Small intestine (tissue), 7 donors: Measurements from ENCODE around the gene UNC119B. TPM values are rescaled to one million over a fixed set of nuclear protein-coding genes. Genes with fewer than 3 reads are reported as not detected.
A peak's percentile ranks its signal among the peaks of the same experiment; 100 is the strongest.
"Not testable (repeated sequence)": the region's sequence is repeated elsewhere in the genome, so short reads cannot be mapped to it uniquely, and the experiment has no call there.

Source experiments
- DNase-seq, 2 donors: peaks; one replicate each; pipeline versions ENCODE4 v3.0.0 to v3.0.0-alpha.2; 2013
- FAIRE-seq: peaks from 2 replicates; lab custom pipeline; 2012; peaks lifted over from hg19 to GRCh38; lab: Jason Lieb, UNC
- H3K27ac ChIP-seq, 3 donors: one replicate each; pipeline ENCODE4 v1.5.1; 2013; ENCODE audit warnings: low read length in 2 of 3, mild to moderate bottlenecking in 2 of 3, control low read depth in 1 of 3, inconsistent platforms in 1 of 3, low read depth in 1 of 3, moderate library complexity in 1 of 3
- H3K27me3 ChIP-seq, 3 donors: one replicate each; pipeline ENCODE4 v1.6.1; 2013; ENCODE audit warnings: low read length in 3 of 3, inconsistent platforms in 1 of 3; ENCODE audit not compliant: control insufficient read depth in 3 of 3, insufficient read depth in 3 of 3
- H3K36me3 ChIP-seq, 3 donors: one replicate each; pipeline ENCODE4 v1.6.1; 2013; ENCODE audit warnings: low read length in 3 of 3, inconsistent platforms in 1 of 3, low read depth in 1 of 3, mild to moderate bottlenecking in 1 of 3, moderate library complexity in 1 of 3; ENCODE audit not compliant: control insufficient read depth in 3 of 3, insufficient read depth in 2 of 3
- H3K4me1 ChIP-seq, 3 donors: one replicate each; pipeline ENCODE4 v1.6.1; 2013; ENCODE audit warnings: low read length in 2 of 3, inconsistent platforms in 1 of 3, low read depth in 1 of 3, mild to moderate bottlenecking in 1 of 3, moderate library complexity in 1 of 3; ENCODE audit not compliant: control insufficient read depth in 3 of 3, insufficient read depth in 2 of 3
- H3K4me3 ChIP-seq, 3 donors: one replicate each; pipeline ENCODE4 v1.5.1; 2013; ENCODE audit warnings: low read length in 3 of 3, control low read depth in 1 of 3, inconsistent platforms in 1 of 3, low read depth in 1 of 3, mild to moderate bottlenecking in 1 of 3, moderate library complexity in 1 of 3
- H3K9me3 ChIP-seq, 2 donors: one replicate each; pipeline ENCODE4 v1.6.1; 2013; ENCODE audit warnings: low read depth in 1 of 2, low read length in 1 of 2; ENCODE audit not compliant: control insufficient read depth in 2 of 2, insufficient read depth in 1 of 2
- WGBS, 3 donors: extraction: QIAGEN DNeasy Blood & Tissue Kit; methylation state at CpG; one replicate each; pipeline ENCODE4 v1.1.7; 2013; 5-methylcytosine and 5-hydroxymethylcytosine counted together
- polyA plus RNA-seq, 4 donors: library from polyadenylated mRNA; stranded (reverse) in 3 of 4; unstranded in 1 of 4; fragments of 200-250 nt in 3 of 4; fragments of 120-200 nt in 1 of 4; gene quantifications; one replicate each; pipeline versions ENCODE4 v1.2.1 to v1.2.3, GENCODE V29; 2013
- donor health status: healthy with polysubstance abuse.
- donor health status: control.
- donor health status: control.
- donor health status: Bipolar disorder and iron deficiency.
- donor health status: healthy.

UNC119B gene
- polyA plus RNA-seq, 4 donors: 6.9 to 21.3 (median 13.9) TPM

DNA sequence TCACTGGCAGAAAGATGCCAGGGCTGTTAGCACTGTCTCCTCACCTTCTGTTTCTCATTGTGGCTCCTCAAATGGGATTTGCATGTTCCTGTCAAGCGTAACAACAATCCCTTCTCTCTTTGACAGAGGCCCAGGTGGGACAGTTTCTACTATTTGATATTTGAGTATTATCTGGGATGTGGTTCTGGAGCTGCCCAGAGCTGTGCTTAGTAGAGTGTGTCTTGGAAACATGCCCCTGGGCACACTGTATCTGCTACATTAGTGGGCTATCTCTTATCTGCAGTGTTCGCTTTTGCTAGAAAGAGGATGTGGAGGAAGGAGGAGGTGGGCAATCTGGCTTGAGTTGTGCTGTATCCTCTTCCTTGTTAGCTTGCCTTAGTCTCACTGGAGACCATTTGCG lies 11.6 kb downstream of the UNC119B start:
- FAIRE-seq (no peak), DNase-seq (no peak)
- H3K4me1 ChIP-seq: peaks cover 8 to 48% (median 12%) of the 10 kb centered on the region in 3 donors

DNA sequence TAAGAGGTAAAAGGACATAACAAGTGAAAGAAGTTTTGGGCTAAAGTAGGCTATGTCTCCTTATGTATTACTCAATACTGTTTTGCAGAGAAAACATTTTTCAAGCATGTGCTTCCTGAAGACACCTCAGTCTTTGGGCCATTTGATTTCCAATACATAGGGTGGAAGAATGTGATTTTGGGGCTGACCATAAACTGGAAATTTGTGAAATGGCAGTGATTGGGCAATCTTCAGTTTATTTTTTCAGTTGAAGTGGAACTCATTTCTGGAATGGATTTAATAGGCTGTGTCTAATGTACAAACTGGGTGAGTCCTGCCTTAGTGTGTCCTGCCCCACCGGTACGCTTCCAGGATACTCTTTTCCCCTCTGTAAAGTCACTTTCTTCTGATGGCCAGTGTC lies 12.5 kb downstream of the UNC119B start:
- Histone ChIP-seq H3K9me3 (no peaks in the 10 kb centered on the region), H3K4me1 (peaks cover 8 to 51% (median 12%) of the 10 kb centered on the region in 3 donors), H3K36me3 (peaks cover 6 to 62% (median 17%) of the 10 kb centered on the region in 3 donors), H3K27ac (no peak overlapping the region), H3K4me3 (no peak overlapping the region), H3K27me3 (no peaks in the 10 kb centered on the region)
- 97 to 100% (median 98%) methylated on average over 2 of the region's 2 CpGs for WGBS, 3 donors
- no peak for FAIRE-seq
- no peak for DNase-seq

More for the DNA sequence above, 11.6 kb downstream of the UNC119B start:
- Histone ChIP-seq H3K27me3 (no peaks in the 10 kb centered on the region), H3K36me3 (peaks cover 6 to 64% (median 18%) of the 10 kb centered on the region in 3 donors), H3K27ac (no peak overlapping the region), H3K9me3 (no peaks in the 10 kb centered on the region), H3K4me3 (no peak overlapping the region)
- WGBS, 3 donors: 90 to 96% (median 91%) methylated on average over 3 of the region's 3 CpGs

DNA sequence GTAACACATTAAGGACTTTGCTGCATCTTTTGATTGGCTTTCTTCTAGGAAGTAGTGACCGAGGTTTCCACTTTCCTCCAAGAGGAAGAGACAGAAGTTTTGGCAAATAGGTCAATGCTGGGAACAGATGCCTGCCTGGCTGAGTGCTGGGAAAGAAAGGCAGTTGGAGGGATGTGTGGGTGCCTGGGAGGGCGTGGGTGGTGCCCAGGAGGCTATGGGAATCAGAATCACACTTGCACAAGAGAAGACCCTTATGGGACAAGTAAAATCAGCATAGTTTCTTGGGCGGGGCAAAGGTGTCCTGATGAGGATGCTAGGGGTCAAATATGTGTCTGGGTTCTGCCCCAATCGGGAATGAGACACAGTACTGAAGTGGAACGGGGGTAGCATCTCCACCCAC lies 14.5 kb downstream of the UNC119B start:
- peaks cover 5 to 34% (median 9%) of the 10 kb centered on the region in 3 donors for H3K4me1 ChIP-seq
- FAIRE-seq (no peak), DNase-seq (no peak)
- 66 to 70% (median 66%) methylated on average over 5 of the region's 5 CpGs for WGBS, 3 donors
- no peaks in the 10 kb centered on the region for H3K9me3 ChIP-seq
- H3K27me3 ChIP-seq: no peaks in the 10 kb centered on the region
- H3K4me3 ChIP-seq: no peak overlapping the region
- peaks cover 13 to 66% (median 14%) of the 10 kb centered on the region in 3 donors for H3K36me3 ChIP-seq
- no peak overlapping the region for H3K27ac ChIP-seq

DNA sequence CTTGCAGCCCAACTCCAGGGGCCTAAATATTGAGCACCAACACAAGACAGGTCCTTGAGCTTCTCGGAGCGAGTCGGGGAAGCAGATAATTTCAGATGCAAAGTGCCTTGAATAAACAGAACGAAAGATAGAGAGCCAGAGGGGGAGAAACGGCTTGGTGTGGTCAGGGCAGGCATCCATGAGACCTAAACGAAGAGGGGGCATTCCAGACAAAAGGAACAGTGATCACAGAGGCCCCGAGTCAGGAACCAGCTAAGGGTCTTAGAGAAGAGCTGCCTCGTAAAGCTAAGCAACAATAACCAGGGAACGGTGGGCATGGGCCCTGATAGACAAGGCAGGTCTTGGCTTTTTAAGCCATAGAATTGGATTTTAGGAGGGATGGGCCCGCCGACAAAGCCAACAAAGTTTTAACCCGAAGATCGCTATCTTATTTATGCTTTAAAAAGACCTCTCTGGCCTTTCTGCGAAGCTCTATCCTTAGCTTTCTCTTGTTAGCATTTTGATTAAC lies 14.9 kb downstream of the UNC119B start:
- peak overlapping the region in 1 of 3 donors; percentile 81 for H3K4me3 ChIP-seq
- WGBS, 3 donors: 12 to 25% (median 24%) methylated on average over 14 of the region's 14 CpGs
- H3K27me3 ChIP-seq: no peaks in the 10 kb centered on the region
- no peaks in the 10 kb centered on the region for H3K9me3 ChIP-seq
- H3K27ac ChIP-seq: peak overlapping the region in 2 of 3 donors; percentile 40 to 45
- DNase-seq (no peak), FAIRE-seq (no peak)
- peaks cover 11 to 66% (median 14%) of the 10 kb centered on the region in 3 donors for H3K36me3 ChIP-seq
- H3K4me1 ChIP-seq: peaks cover under 1 to 29% (median 7%) of the 10 kb centered on the region in 3 donors

DNA sequence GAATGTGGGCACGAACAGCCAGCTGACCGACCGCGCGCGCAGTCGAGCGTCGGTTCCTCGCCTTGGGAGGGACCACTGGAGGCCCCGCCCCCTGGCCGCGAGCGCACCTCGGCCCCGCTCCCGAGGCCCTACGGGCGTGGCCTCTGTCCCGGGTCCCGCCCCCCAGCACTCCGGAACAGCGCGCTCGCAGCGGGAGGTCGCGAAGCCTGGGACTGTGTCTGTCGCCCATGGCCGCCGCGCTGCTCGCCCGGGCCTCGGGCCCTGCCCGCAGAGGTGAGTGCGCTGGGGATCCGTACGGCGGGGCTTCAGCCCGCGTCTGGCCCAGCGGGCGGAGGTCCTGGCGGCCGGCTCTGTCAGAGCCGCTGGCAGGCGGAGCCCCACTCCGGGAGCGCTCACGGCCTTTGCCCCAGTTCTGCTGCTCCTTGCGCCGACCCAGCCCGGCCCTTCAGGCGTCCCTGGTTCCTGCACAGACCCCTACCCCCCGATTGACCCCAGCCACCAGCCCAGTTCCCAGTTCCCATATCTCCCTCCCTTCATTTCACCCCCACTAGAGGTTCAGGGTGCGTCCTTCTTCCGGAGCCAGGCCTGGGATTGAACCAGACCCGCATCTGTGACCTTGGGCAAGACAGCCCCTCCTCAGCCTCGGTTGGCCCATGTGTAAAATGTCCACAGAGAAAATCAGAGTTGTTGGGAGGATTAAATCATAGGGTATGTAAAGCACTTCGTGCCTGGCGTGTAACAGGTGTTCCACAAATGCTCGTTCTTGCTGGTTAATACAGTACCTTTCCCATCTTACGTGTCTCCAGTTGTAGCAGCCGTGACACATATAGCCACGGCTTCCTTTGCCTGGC lies 15.6 kb downstream of the UNC119B start, which contains the start of gene ACADS:
Gene ACADS, plus strand, starts transcription at position 168 of the 851 bp plus-strand sequence. Its CDS starts 60 bp downstream, at position 228.
- H3K27me3 ChIP-seq: no peaks in the 10 kb centered on the region
- H3K9me3 ChIP-seq: no peaks in the 10 kb centered on the region
- DNase-seq (peak; percentile 93 to 97), FAIRE-seq (no peak)
- H3K4me1 ChIP-seq: peaks cover 0 to 22% (median 4%) of the 10 kb centered on the region in 3 donors
- peaks cover 11 to 67% (median 15%) of the 10 kb centered on the region in 3 donors for H3K36me3 ChIP-seq
- 2 to 6% (median 5%) methylated on average over 59 to 66 of the region's 66 CpGs for WGBS, 3 donors
- peak within 1 kb of the TSS; percentile 75 to 86 (median 85) for H3K27ac ChIP-seq
- peak within 1 kb of the TSS; percentile 73 to 81 (median 76) for H3K4me3 ChIP-seq

DNA sequence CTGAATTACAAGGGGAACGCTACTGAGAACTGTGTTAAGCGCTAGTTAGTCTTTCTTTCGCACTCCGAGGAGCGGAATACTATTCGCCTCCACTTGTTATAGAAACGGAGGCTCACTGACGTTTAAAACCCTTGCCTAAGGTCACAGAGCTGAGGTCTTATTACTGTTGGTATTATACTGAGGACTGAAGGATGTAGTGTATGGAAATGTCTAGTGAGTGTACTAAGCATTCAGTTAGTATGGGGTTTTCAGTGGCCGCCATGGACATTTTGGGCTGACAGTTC lies 16.2 kb downstream of the UNC119B start:
- no peaks in the 10 kb centered on the region for H3K27me3 ChIP-seq
- peaks cover 0 to 17% (median 4%) of the 10 kb centered on the region in 3 donors for H3K4me1 ChIP-seq
- H3K9me3 ChIP-seq: peaks cover 0 to 2% of the 10 kb centered on the region in 2 donors
- peak overlapping the region; percentile 73 to 81 (median 76) for H3K4me3 ChIP-seq
- H3K27ac ChIP-seq: peak overlapping the region; percentile 75 to 86 (median 85)
- WGBS, 3 donors: 27 to 66% (median 48%) methylated on average over 9 of the region's 9 CpGs
- FAIRE-seq: no peak
- H3K36me3 ChIP-seq: peaks cover 11 to 66% (median 11%) of the 10 kb centered on the region in 3 donors
- DNase-seq: no peak

DNA sequence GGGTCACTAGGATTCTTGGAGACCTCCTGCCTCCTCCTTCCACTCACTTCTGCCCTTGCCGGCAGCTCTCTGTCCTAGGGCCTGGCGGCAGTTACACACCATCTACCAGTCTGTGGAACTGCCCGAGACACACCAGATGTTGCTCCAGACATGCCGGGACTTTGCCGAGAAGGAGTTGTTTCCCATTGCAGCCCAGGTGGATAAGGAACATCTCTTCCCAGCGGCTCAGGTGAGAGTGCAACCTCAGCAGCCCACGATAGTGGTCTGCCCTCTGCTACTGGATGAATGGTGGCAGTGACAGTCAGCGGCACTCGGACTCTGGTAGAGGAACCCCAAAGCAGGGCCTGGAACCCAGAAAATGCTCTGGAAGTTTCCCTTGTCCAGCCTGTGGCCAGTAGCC lies 16.7 kb downstream of the UNC119B start:
- 11 to 72% (median 37%) methylated on average over 9 of the region's 9 CpGs for WGBS, 3 donors

DNA sequence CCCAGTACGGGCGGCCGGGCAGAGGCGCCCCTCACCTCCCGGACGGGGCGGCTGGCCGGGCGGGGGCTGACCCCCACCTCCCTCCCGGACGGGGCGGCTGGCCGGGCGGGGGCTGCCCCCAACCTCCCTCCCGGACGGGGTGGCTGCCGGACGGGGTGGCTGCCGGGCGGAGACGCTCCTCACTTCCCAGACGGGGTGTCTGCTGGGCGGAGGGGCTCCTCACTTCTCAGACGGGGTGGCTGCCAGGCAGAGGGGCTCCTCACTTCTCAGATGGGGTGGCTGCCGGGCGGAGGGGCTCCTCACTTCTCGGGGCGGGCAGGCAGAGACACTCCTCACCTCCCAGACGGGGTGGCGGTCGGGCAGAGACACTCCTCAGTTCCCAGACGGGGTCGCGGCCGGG lies 21.9 kb downstream of the UNC119B start:
- DNase-seq, H3K27me3 ChIP-seq, H3K4me3 ChIP-seq, H3K9me3 ChIP-seq, H3K27ac ChIP-seq, H3K4me1 ChIP-seq, FAIRE-seq: not testable (repeated sequence)
- peaks cover 6 to 66% (median 18%) of the 10 kb centered on the region in 3 donors for H3K36me3 ChIP-seq
- 97 to 98% (median 97%) methylated on average over 22 to 35 of the region's 35 CpGs for WGBS, 3 donors

More for the DNA sequence above, 16.7 kb downstream of the UNC119B start:
- H3K4me1 ChIP-seq: peaks cover 0 to 15% (median 4%) of the 10 kb centered on the region in 3 donors
- H3K4me3 ChIP-seq: peak overlapping the region in 2 of 3 donors; percentile 76 to 81
- H3K9me3 ChIP-seq: peaks cover 0 to 2% of the 10 kb centered on the region in 2 donors
- H3K27ac ChIP-seq: peak overlapping the region in 1 of 3 donors; percentile 86
- DNase-seq (peak in 1 of 2 donors; percentile 36), FAIRE-seq (no peak)
- H3K36me3 ChIP-seq: peaks cover 11 to 61% (median 11%) of the 10 kb centered on the region in 3 donors
- H3K27me3 ChIP-seq: no peaks in the 10 kb centered on the region
